GM12873 (cell line): ENCODE results near the gene ILDR2.

Source experiments
- TF ChIP-seq, protein P1 (sequence below): IDR thresholded peaks from 2 replicates; pipeline ENCODE4 v1.5.1; 2012; ENCODE audit warnings: low read depth, mild to moderate bottlenecking, moderate library complexity, low read length, control low read depth; ENCODE audit not compliant: insufficient read depth; ENCODE audit errors: missing control alignments

The ILDR2 gene

GRCh38 chr1:167003711-167004110 lies 28.4 kb upstream of the ILDR2 start:
- TF ChIP-seq, protein P1, sequence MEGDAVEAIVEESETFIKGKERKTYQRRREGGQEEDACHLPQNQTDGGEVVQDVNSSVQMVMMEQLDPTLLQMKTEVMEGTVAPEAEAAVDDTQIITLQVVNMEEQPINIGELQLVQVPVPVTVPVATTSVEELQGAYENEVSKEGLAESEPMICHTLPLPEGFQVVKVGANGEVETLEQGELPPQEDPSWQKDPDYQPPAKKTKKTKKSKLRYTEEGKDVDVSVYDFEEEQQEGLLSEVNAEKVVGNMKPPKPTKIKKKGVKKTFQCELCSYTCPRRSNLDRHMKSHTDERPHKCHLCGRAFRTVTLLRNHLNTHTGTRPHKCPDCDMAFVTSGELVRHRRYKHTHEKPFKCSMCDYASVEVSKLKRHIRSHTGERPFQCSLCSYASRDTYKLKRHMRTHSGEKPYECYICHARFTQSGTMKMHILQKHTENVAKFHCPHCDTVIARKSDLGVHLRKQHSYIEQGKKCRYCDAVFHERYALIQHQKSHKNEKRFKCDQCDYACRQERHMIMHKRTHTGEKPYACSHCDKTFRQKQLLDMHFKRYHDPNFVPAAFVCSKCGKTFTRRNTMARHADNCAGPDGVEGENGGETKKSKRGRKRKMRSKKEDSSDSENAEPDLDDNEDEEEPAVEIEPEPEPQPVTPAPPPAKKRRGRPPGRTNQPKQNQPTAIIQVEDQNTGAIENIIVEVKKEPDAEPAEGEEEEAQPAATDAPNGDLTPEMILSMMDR, result no peak

DNA sequence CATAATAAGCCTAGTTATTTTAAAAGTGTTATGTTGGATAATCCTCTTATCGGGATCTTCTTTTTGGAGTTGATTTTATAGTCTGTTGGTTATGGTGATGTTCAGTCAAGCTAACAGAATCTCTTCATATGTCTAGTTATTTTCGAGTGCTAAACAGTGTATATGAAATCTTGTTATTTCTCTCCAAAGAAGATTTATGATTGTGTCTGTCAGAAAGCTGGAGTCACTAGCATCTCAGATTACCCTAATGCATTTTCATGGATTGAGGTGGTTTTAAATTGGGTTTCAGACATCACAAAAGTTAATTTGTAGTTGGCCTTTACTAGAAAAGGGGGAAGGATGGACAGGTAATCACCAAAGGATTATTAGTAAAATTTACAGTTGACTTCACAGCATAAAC lies 27.0 kb upstream of the ILDR2 start:
- TF ChIP-seq, protein P1, result no peak

GRCh38 chr1:167000546-167000945 lies 25.2 kb upstream of the ILDR2 start:
- TF ChIP-seq, protein P1, result no peak

DNA sequence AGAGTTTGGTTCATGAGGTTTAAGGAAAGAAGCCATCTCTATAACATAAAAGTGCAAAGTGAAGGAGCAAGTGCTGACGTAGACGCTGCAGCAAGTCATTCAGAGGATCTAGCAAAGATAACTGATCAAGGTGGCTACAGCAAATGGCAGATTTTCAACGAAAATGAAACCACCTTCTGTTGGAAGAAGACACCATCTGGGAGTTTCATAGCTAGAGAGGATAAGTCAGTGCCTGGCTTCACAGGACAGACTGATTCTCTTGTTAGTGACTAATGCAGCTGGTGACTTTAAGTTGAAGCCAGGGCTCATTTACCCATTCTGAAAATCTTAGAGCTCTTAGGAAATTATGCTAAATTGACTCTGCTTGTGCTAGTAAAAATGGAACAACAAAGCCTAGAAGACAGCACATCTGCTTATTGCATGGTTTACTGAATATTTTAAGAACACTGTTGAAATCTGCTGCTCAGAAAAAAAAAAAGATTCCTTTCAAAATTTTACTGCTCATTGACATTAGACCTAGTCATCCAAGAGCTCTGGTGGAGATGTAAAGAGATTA lies 24.2 kb upstream of the ILDR2 start:
- TF ChIP-seq, protein P1, result no peak

GRCh38 chr1:166999075-166999474 lies 23.7 kb upstream of the ILDR2 start:
- TF ChIP-seq, protein P1, result no peak

GRCh38 chr1:166988974-166989515 lies 13.7 kb upstream of the ILDR2 start, which contains the start of gene MAEL:
Gene MAEL, plus strand, starts transcription at chr1:166989280. Its CDS starts 73 bp downstream, at chr1:166989353.
- TF ChIP-seq, protein P1, result no peak

- TF ChIP-seq, protein P1, result no peak
Measured at GRCh38 chr1:166981589-166981988, 6.2 kb upstream of the ILDR2 start.
